ENCODE results near the gene NTPCR.
"Not testable (repeated sequence)": the region's sequence is repeated elsewhere in the genome, so short reads cannot be mapped to it uniquely, and the experiment has no call there.

Gene NTPCR

GRCh38 chr1:232987046-232987773 lies 36.8 kb downstream of the NTPCR start:
- DNase-seq: no peak

DNA sequence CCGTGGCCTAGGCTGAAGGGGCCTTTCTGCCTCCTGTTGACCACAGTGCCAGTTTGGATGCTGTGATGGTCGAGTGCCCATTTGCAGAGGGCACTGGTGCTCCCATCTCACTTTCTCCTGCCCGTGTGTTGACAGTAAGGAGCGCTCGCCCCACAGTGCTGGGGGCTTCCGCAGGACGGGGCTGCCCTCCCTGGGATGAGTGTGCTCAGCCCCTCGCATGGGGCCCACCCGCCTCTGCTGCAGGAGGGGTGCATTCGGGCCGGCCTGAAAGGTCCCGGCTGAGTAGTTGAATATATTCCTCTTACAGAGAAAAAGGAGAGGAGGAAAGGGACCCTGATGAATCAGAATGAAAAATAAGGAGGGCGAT lies 37.3 kb downstream of the NTPCR start:
- DNase-seq: no peak

DNA sequence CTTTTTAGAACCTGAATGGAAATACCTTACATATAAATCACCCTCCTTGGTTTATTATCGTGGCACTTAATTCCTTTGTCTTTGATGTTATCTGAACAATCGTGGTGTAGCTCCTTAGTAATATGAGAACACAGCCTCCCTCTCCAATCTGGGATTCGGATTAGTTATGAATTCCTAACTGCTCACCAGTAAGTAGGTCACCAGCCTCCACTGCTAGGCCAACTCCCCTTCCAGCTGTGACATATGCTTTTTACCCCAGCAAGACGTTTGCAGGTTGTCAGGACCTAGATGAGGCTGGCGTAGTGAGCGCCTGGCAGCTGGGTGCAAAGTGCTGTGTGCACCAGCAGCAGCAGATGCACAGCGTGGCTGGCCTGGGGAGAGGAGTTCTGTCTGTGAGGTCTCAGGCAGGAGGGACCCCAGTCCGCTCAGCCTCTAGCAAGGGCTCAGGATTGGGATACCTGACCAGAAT lies 38.2 kb downstream of the NTPCR start:
- DNase-seq: peak; percentile 70

- no peak for DNase-seq
Measured at GRCh38 chr1:232990176-232991128, 40.0 kb downstream of the NTPCR start.

DNA sequence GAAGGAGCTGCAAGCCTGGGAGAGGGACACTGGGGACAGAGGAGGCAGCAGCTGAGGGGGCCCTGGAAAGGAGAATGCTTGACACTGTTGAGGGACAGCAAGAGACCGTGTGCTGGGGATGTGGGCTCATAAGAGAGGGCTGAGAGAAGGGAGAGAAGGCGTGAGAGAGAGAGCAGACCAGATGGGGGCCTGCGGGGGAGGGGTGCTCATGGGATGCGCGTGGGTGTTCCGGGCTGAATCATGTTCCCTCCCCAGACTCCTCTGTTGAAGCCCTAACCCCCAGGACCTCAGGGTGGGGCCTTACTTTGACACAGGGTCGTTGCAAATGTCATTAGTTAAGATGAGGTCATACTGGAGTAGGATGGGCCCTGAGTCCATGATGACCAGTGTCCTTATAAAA lies 40.8 kb downstream of the NTPCR start:
- no peak for DNase-seq

DNA sequence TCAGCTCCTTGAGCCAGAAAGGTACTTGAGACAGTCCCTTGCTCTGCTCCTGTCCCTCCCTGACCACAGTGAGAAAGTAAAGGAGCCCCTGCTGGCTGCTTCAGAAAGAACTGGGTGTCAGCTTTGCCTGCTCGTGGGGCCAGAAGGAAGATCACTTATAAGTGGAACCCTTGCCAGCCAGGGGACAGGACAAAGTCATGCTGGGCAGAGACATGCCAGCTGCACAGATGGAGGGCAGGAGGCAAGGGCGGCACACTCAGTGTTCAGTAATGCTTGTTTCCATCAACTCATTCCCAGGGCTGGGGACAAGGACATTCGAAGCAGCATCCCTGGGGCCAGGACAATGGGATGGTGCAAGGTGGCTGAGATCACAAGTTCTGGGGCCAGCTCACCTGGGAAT lies 41.8 kb downstream of the NTPCR start:
- DNase-seq: no peak

GRCh38 chr1:232993555-232993954 lies 43.1 kb downstream of the NTPCR start:
- DNase-seq: no peak

- DNase-seq: no peak
Measured at GRCh38 chr1:232995189-232995588, 44.8 kb downstream of the NTPCR start.

- no peak for DNase-seq
Measured at GRCh38 chr1:232996143-232996542, 45.7 kb downstream of the NTPCR start.

- DNase-seq: no peak
Measured at GRCh38 chr1:232998138-232998537, 47.7 kb downstream of the NTPCR start.

- DNase-seq: no peak
Measured at GRCh38 chr1:232998646-232999045, 48.2 kb downstream of the NTPCR start.

DNA sequence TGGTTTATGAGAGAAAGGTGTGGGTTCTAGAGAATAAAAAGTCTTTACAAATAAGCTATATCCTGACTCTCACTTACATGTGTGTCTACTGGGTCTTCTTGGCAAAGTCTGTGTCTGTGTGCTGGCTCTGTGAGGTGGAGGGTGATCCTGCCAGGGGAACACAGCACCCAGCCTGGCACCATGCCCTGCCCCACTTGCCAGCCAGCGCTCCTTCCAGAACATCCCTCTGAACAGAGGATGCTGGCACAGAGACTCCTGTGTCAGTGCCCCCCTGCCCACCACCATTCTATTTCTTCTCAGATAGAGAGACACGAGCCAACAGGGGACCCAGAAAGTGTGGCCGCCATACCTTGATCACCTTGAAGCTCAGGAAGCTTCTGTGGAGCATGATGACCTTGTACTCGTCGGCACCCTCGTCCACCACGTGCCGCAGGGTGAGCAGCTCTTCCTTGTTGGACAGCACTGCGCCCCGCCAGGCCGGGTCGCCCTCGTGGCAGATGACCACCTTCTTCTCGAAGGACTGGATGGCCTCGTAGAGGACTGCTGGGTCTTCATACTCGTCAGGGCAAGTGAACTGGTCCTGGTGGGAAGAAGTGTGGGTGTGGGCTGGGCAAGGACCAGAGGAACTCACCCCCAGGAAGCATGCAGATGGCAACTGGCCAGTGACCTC lies 49.7 kb downstream of the NTPCR start:
- no peak for DNase-seq

- not testable (repeated sequence) for DNase-seq
Measured at GRCh38 chr1:233003638-233004037, 53.2 kb downstream of the NTPCR start.

GRCh38 chr1:233004451-233004850 lies 54.0 kb downstream of the NTPCR start:
- no peak for DNase-seq

GRCh38 chr1:233005156-233005555 lies 54.7 kb downstream of the NTPCR start:
- no peak for DNase-seq

- no peak for DNase-seq
Measured at GRCh38 chr1:233005703-233006102, 55.3 kb downstream of the NTPCR start.

- no peak for DNase-seq
Measured at GRCh38 chr1:233006108-233006507, 55.7 kb downstream of the NTPCR start.

GRCh38 chr1:233006541-233006973 lies 56.1 kb downstream of the NTPCR start:
- DNase-seq: no peak

DNA sequence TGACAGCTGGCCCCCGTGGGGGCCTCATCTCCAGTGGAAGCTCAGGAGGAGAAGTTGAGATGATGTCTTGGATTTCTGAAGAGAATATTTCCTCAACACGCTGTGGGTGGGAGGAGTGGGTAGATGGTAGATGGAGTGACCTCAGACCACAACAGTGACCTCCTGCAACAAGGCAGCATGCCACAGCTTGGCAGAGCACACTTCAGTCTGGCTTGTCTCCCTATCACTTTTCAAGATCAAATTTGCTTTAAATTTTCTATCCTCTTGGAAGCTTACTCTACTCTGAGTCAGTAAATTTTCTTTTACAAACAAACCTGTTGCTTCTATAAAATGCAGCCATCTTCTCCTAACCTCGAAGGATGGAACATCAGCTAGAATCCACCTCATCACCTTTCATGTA lies 59.7 kb downstream of the NTPCR start:
- DNase-seq: no peak

DNA sequence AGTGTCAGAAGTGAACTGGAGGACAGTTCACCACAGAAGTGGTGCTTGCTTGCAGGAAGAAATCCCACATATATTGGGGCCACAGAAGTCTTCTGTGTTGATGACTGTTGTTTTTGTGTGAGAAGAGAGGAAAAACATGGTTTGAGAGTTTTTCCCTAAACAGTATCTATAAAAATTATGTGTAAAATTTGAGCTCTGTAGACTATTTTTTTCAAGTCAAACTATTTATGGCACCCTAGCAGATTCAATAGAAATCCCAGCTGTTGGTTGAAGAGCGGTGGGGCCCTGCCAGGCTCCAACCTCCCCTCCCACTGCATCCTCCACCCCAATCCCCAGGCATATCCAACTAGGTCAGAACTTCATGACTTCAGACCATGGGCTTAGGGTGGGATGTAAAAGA lies 61.6 kb downstream of the NTPCR start:
- DNase-seq: no peak

DNA sequence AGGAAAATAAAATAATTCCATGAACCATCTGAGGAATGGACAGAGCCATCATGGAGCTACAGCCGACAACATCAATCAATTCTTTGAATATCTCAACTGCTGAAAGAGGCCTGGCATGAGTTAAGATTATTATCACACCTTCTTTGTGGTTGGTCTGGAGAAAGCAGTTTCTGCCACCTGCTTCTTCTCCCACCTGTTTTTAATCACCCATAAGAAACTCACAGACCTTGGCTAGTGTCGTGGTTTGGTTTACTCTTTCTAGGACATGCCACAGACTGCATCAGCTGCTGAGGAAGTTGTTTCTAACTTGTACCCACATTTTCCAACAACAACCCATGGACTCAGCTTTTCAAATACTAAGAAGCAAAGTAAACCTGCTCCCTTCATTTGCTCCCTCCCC lies 65.6 kb downstream of the NTPCR start:
- no peak for DNase-seq

GRCh38 chr1:233016798-233017197 lies 66.4 kb downstream of the NTPCR start:
- no peak for DNase-seq

- DNase-seq: no peak
Measured at GRCh38 chr1:233019083-233019482, 68.7 kb downstream of the NTPCR start.

Measured in NCI-H82 (cell line).